Neural cell (in vitro differentiated cells): ENCODE data around the gene SLC24A3. TPM values are rescaled to one million over a fixed set of nuclear protein-coding genes. Genes with fewer than 3 reads are reported as not detected.

ENCODE experiments used
- H2AFZ ChIP-seq: fragments of 200-600, 300-800 bp; sonication (generic), shearing (Covaris generic); 2 replicates; pipeline ENCODE4 v1.6.0; 2014; ENCODE audit warnings: low read depth, mild to moderate bottlenecking, antibody characterized with exemption, low read length, moderate library complexity
- H3F3A ChIP-seq: fragments of 200-600 bp; shearing (Covaris generic); 2 replicates; pipeline ENCODE4 v1.6.1; 2016; ENCODE audit warnings: mild to moderate bottlenecking, moderate library complexity, mixed read lengths, antibody characterized with exemption, low read length; ENCODE audit not compliant: insufficient read depth, poor library complexity, severe bottlenecking
- H3K27ac ChIP-seq: fragments of 200-600, 300-800 bp; sonication (generic), shearing (Covaris generic); 2 replicates; pipeline ENCODE4 v1.5.1; 2014; ENCODE audit warnings: mild to moderate bottlenecking, low read length, moderate library complexity
- H3K27me3 ChIP-seq: fragments of 300-800, 200-600 bp; sonication (generic), shearing (Covaris generic); 2 replicates; pipeline ENCODE4 v1.6.0; 2014; ENCODE audit warnings: mild to moderate bottlenecking, low read depth, low read length, moderate library complexity; ENCODE audit not compliant: insufficient read depth
- H3K36me3 ChIP-seq: fragments of 300-800, 200-600 bp; sonication (generic), shearing (Covaris generic); 2 replicates; pipeline ENCODE4 v1.5.1; 2014; ENCODE audit warnings: mild to moderate bottlenecking, antibody characterized with exemption, low read length, moderate library complexity; ENCODE audit not compliant: insufficient read depth
- H3K4me2 ChIP-seq: fragments of 300-800, 200-600 bp; sonication (generic), shearing (Covaris generic); 2 replicates; pipeline ENCODE4 v1.6.0; 2014; ENCODE audit warnings: mild to moderate bottlenecking, low read length
- H3K4me3 ChIP-seq: fragments of 300-800, 200-600 bp; sonication (generic), shearing (Covaris generic); 2 replicates; pipeline ENCODE4 v1.5.1; 2014; ENCODE audit warnings: mild to moderate bottlenecking, low read length, moderate library complexity
- H3K79me2 ChIP-seq: fragments of 200-600 bp; shearing (Covaris generic); replicated peaks from 2 replicates; pipeline ENCODE4 v1.6.0; 2014; ENCODE audit warnings: mild to moderate bottlenecking, low read length, moderate library complexity; ENCODE audit not compliant: insufficient read depth
- H3K9ac ChIP-seq: fragments of 300-800, 200-600 bp; sonication (generic), shearing (Covaris generic); 2 replicates; pipeline ENCODE4 v1.6.1; 2016; ENCODE audit warnings: mild to moderate bottlenecking, low read length, mixed read lengths
- H3K9me2 ChIP-seq: fragments of 200-600 bp; shearing (Covaris generic); 2 replicates; pipeline ENCODE4 v1.6.1; 2016; ENCODE audit warnings: mild to moderate bottlenecking, low read length, mixed read lengths; ENCODE audit not compliant: insufficient read depth
- H3K9me3 ChIP-seq: fragments of 200-600, 300-800 bp; sonication (generic), shearing (Covaris generic); 2 replicates; pipeline ENCODE4 v1.6.1; 2016; ENCODE audit warnings: mild to moderate bottlenecking, mixed run types, low read length, moderate library complexity, mixed read lengths
- H4K20me1 ChIP-seq: fragments of 200-600 bp; shearing (Covaris generic); 2 replicates; pipeline ENCODE4 v1.6.1; 2016; ENCODE audit warnings: mild to moderate bottlenecking, mixed run types; ENCODE audit not compliant: insufficient read depth
- EP300 ChIP-seq: fragments of 450-650 bp; conservative IDR thresholded peaks from 2 replicates; pipeline ENCODE4 v1.6.1; 2014; ENCODE audit warnings: antibody characterized with exemption, mild to moderate bottlenecking, moderate library complexity; ENCODE audit not compliant: poor library complexity, severe bottlenecking
- EZH2 ChIP-seq: fragments of 200-600, 300-800 bp; shearing (Covaris generic), sonication (generic); IDR thresholded peaks from 2 replicates; pipeline ENCODE4 v1.6.1; 2014; ENCODE audit warnings: antibody characterized with exemption, low read length, borderline replicate concordance, mild to moderate bottlenecking; ENCODE audit not compliant: insufficient read depth, poor library complexity, severe bottlenecking
- MXI1 ChIP-seq: fragments of 450-650 bp; conservative IDR thresholded peaks from 2 replicates; pipeline ENCODE4 v1.6.1; 2014; ENCODE audit warnings: antibody characterized with exemption, mild to moderate bottlenecking; ENCODE audit not compliant: poor library complexity, severe bottlenecking
- POLR2AphosphoS5 ChIP-seq: IDR thresholded peaks from 2 replicates; pipeline ENCODE4 v1.6.1; 2012
- RAD21 ChIP-seq: fragments of 450-650 bp; conservative IDR thresholded peaks from 2 replicates; pipeline ENCODE4 v1.6.1; 2014; ENCODE audit warnings: antibody characterized with exemption, mild to moderate bottlenecking, moderate library complexity
- SMC3 ChIP-seq: fragments of 450-650 bp; conservative IDR thresholded peaks from 2 replicates; pipeline ENCODE4 v1.6.1; 2014; ENCODE audit warnings: antibody characterized with exemption, mild to moderate bottlenecking, moderate library complexity; ENCODE audit not compliant: poor library complexity
- TAF1 ChIP-seq: IDR thresholded peaks from 2 replicates; pipeline ENCODE4 v1.6.1; 2012; ENCODE audit warnings: low read depth
- polyA plus RNA-seq: library from polyadenylated mRNA; depleted of rRNA; stranded (reverse); fragments of >200 nt; gene quantifications from 2 replicates; pipeline ENCODE4 v1.2.3, GENCODE V29; 2014
- TF ChIP-seq, protein P1 (sequence below): fragments of 450-650 bp; IDR thresholded peaks from 2 replicates; pipeline ENCODE4 v1.5.1; 2014; ENCODE audit warnings: antibody characterized with exemption, mild to moderate bottlenecking, moderate library complexity; ENCODE audit not compliant: poor library complexity, severe bottlenecking
- TF ChIP-seq, protein P2 (sequence below): IDR thresholded peaks from 2 replicates; pipeline ENCODE4 v1.6.1; 2012; ENCODE audit warnings: borderline replicate concordance

The SLC24A3 gene
- polyA plus RNA-seq, 1 donor from 2014 or later, result 6.5 TPM

DNA sequence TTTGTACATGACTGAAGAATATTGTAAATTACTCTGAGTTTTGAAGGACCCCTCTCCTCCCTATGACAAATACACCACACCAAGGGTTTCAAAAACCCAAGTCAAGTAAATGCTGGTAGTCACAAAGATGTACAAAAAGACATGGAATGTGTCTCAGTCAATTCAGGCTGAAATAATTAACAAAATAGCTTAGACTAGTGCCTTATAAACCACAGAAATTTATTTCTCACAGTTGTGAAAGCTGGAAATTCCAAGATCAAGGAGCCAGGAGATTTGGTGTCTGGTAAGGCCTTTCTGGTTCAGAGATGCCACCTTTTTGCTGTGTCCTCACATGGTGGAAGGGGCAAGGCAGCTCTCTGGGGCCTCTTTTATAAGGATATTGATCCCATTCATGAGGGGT, 343.3 kb downstream of the SLC24A3 start:
- H3K79me2 ChIP-seq, result no peaks in the 10 kb centered on the region
- H3K9me2 ChIP-seq, result no peaks in the 10 kb centered on the region
- H3K4me2 ChIP-seq, result no peak overlapping the region
- H3K4me3 ChIP-seq, result no peak overlapping the region
- no peak overlapping the region for H3K9ac ChIP-seq
- no peak for TF ChIP-seq TAF1
- no peak for TF ChIP-seq POLR2AphosphoS5
- no peak for TF ChIP-seq EP300
- TF ChIP-seq MXI1, result no peak
- no peak for TF ChIP-seq RAD21
- no peak for TF ChIP-seq SMC3
- TF ChIP-seq, protein P1, sequence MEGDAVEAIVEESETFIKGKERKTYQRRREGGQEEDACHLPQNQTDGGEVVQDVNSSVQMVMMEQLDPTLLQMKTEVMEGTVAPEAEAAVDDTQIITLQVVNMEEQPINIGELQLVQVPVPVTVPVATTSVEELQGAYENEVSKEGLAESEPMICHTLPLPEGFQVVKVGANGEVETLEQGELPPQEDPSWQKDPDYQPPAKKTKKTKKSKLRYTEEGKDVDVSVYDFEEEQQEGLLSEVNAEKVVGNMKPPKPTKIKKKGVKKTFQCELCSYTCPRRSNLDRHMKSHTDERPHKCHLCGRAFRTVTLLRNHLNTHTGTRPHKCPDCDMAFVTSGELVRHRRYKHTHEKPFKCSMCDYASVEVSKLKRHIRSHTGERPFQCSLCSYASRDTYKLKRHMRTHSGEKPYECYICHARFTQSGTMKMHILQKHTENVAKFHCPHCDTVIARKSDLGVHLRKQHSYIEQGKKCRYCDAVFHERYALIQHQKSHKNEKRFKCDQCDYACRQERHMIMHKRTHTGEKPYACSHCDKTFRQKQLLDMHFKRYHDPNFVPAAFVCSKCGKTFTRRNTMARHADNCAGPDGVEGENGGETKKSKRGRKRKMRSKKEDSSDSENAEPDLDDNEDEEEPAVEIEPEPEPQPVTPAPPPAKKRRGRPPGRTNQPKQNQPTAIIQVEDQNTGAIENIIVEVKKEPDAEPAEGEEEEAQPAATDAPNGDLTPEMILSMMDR, result no peak
- TF ChIP-seq, protein P2, sequence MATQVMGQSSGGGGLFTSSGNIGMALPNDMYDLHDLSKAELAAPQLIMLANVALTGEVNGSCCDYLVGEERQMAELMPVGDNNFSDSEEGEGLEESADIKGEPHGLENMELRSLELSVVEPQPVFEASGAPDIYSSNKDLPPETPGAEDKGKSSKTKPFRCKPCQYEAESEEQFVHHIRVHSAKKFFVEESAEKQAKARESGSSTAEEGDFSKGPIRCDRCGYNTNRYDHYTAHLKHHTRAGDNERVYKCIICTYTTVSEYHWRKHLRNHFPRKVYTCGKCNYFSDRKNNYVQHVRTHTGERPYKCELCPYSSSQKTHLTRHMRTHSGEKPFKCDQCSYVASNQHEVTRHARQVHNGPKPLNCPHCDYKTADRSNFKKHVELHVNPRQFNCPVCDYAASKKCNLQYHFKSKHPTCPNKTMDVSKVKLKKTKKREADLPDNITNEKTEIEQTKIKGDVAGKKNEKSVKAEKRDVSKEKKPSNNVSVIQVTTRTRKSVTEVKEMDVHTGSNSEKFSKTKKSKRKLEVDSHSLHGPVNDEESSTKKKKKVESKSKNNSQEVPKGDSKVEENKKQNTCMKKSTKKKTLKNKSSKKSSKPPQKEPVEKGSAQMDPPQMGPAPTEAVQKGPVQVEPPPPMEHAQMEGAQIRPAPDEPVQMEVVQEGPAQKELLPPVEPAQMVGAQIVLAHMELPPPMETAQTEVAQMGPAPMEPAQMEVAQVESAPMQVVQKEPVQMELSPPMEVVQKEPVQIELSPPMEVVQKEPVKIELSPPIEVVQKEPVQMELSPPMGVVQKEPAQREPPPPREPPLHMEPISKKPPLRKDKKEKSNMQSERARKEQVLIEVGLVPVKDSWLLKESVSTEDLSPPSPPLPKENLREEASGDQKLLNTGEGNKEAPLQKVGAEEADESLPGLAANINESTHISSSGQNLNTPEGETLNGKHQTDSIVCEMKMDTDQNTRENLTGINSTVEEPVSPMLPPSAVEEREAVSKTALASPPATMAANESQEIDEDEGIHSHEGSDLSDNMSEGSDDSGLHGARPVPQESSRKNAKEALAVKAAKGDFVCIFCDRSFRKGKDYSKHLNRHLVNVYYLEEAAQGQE, result no peak
- TF ChIP-seq EZH2, result no peak
- no peaks in the 10 kb centered on the region for H3F3A ChIP-seq
- H4K20me1 ChIP-seq, result no peaks in the 10 kb centered on the region
- no peak overlapping the region for H3K27ac ChIP-seq
- no peaks in the 10 kb centered on the region for H3K36me3 ChIP-seq
- no peaks in the 10 kb centered on the region for H3K9me3 ChIP-seq
- no peak overlapping the region for H2AFZ ChIP-seq
- no peaks in the 10 kb centered on the region for H3K27me3 ChIP-seq

DNA sequence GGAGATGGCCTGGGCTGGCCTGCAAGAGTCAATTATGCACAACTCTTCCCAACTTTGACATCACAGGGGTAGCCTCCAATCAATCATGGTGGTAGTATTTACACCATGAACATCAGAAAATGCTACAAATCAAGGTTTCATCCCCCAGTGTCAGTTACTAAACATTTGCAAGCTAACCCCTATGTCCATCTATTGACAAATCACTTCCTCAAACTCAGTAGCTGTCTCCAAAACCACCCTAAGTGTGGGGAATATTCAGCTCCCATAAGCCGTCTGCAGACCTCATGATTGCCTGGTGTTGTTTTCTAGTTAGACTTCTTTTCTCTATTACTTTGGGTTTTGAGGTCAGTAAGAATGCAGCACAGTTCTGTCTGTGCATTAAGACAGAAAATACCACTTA, 344.8 kb downstream of the SLC24A3 start:
- no peaks in the 10 kb centered on the region for H3K27me3 ChIP-seq
- H2AFZ ChIP-seq, result no peak overlapping the region
- H3K36me3 ChIP-seq, result no peaks in the 10 kb centered on the region
- TF ChIP-seq EZH2 (no peak), MXI1 (no peak), RAD21 (no peak), POLR2AphosphoS5 (no peak), TAF1 (no peak), EP300 (no peak), SMC3 (no peak)
- TF ChIP-seq, protein P2, result no peak
- TF ChIP-seq, protein P1, result no peak
- H3K9me2 ChIP-seq, result no peaks in the 10 kb centered on the region
- H4K20me1 ChIP-seq, result no peaks in the 10 kb centered on the region
- H3F3A ChIP-seq, result no peaks in the 10 kb centered on the region
- H3K4me2 ChIP-seq, result no peak overlapping the region
- H3K9ac ChIP-seq, result no peak overlapping the region
- no peaks in the 10 kb centered on the region for H3K79me2 ChIP-seq
- no peak overlapping the region for H3K27ac ChIP-seq
- H3K9me3 ChIP-seq, result no peaks in the 10 kb centered on the region
- no peak overlapping the region for H3K4me3 ChIP-seq
